GM19035 (cell line): Measurements from ENCODE around the gene UIMC1.
"Not testable (repeated sequence)": the region's sequence is repeated elsewhere in the genome, so short reads cannot be mapped to it uniquely, and the experiment has no call there.

Experiments used
- ATAC-seq: cut with Tn5 transposase; IDR thresholded peaks from one replicate; pipeline ENCODE4 v1.9.1; 2021; ENCODE audit not compliant: unreplicated experiment

Gene UIMC1

DNA sequence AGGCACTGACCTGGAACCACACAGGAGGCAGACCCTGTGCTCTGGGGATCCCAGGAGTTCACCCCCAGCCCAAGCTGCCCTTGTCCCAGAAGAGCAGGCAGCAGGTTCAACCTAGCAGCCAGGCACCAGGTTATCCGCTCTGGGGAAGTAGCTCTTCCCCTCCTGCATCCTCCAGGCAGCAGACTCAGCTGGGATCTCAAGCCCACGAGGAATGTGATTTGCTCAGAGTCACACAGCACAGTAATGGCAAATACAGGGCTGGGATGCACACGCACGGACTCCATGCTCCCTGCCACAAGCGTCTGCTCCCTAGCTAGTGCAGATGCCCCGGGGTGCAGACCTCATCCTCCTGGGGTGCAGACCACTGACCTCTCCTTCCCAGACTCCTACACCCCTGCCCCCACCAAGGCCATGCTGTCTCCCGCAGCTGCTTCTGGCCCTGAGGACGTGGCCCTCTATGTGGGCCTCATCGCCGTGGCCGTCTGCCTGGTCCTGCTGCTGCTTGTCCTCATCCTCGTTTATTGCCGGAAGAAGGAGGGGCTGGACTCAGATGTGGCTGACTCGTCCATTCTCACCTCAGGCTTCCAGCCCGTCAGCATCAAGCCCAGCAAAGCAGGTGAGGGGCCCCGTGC, 132.9 kb downstream of the UIMC1 start:
- no peak for ATAC-seq

DNA sequence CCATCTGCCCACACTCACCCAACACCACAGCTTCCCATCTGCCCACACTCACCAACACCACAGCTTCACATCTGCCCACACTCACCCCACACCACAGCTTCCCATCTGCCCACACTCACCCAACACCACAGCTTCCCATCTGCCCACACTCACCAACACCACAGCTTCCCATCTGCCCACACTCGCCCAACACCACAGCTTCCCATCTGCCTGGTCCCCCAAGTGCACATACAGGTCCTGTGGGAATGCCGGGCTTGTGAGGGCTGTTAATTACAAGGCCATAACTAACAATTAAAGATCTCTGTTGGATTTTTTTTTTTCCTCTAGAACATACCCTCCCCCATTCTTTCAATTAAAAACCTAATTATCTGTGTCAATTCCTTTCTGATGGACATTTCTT, 133.6 kb downstream of the UIMC1 start:
- ATAC-seq: not testable (repeated sequence)

DNA sequence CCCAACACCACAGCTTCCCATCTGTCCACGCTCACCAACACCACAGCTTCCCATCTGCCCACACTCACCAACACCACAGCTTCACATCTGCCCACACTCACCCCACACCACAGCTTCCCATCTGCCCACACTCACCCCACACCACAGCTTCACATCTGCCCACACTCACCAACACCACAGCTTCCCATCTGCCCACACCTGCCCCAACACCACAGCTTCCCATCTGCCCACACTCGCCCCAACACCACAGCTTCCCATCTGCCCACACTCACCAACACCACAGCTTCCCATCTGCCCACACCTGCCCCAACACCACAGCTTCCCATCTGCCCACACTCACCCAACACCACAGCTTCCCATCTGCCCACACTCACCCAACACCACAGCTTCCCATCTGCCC, 134.0 kb downstream of the UIMC1 start:
- ATAC-seq: not testable (repeated sequence)

DNA sequence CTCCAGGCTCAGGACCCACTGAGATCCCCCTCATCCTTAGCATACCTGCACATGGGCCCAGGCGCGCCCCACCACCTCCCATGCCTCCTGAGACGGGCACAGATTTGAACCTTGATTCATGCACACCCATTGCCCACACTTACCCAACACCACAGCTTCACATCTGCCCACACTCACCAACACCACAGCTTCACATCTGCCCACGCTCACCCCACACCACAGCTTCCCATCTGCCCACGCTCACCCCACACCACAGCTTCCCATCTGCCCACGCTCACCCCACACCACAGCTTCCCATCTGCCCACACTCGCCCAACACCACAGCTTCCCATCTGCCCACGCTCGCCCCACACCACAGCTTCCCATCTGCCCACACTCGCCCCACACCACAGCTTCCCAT, 135.9 kb downstream of the UIMC1 start:
- ATAC-seq: not testable (repeated sequence)

DNA sequence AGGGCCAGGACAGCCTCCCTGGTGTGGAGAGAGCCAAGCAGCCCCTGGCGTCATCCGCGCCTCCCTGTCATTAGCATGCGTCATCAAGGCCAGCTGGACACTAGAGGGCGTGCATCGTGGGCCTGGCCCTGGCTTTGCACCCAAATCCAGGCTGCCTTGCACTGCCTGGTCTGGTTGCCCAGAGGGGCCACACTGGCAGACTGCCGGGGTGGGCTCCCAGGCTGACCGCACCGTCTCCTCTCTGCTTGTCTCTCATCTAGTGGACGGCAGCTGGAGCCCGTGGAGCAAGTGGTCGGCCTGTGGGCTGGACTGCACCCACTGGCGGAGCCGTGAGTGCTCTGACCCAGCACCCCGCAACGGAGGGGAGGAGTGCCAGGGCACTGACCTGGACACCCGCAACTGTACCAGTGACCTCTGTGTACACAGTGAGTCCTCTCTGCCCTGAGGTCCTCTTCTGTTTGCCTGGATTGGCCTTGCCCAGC, 136.4 kb downstream of the UIMC1 start:
- no peak for ATAC-seq

DNA sequence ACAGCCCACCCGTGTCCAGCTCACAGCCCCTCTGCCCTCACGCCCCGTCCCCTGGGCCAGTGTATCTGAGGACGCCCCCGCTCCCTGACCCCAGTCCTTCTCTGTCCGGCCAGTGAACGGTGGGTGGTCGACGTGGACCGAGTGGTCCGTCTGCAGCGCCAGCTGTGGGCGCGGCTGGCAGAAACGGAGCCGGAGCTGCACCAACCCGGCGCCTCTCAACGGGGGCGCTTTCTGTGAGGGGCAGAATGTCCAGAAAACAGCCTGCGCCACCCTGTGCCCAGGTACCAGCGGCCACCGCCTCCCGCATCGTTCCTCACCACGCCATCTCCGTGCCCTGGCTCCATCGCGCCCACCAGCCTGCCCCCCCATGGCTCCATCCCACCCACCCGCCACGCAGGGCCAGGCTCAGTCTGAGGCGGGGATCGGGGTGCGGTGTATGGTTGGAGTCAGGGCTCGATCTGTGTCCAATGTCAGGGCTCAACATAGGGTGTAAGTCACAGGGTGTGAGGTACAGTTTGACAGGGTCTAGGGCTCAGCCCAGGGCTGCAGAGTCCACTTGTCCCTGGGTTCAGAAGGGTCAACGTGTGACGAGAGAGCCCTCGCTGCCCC, 137.0 kb downstream of the UIMC1 start:
- no peak for ATAC-seq

DNA sequence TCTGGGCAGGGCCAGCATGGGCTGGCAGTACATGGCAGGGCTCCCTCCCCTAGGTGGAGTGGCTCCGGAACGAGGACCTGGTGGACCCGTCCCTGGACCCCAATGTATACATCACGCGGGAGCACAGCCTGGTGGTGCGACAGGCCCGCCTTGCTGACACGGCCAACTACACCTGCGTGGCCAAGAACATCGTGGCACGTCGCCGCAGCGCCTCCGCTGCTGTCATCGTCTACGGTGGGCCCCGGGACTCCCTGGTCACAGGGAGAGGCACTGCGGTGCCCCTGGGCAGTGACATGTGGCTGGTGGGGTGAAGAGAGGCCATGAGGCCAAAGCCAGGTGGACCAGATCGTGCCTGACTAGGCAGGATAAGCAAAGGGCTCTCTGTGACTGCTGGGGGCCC, 137.8 kb downstream of the UIMC1 start:
- ATAC-seq: no peak

DNA sequence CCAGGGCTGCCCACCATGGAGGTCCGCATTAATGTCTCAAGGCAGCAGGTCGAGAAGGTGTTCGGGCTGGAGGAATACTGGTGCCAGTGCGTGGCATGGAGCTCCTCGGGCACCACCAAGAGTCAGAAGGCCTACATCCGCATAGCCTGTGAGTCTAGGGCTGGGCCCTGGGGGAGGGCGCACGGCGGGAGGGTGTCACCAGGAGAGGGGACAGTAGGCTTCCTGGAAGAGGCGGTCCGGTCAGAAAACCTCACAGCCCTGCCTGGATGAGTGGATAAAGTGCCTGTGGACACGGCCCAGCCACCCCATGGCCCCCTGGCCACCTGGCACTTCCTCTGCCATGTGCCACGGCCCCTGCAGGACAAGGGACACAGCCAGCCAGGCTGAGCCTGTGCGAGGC, 138.5 kb downstream of the UIMC1 start:
- ATAC-seq: no peak

DNA sequence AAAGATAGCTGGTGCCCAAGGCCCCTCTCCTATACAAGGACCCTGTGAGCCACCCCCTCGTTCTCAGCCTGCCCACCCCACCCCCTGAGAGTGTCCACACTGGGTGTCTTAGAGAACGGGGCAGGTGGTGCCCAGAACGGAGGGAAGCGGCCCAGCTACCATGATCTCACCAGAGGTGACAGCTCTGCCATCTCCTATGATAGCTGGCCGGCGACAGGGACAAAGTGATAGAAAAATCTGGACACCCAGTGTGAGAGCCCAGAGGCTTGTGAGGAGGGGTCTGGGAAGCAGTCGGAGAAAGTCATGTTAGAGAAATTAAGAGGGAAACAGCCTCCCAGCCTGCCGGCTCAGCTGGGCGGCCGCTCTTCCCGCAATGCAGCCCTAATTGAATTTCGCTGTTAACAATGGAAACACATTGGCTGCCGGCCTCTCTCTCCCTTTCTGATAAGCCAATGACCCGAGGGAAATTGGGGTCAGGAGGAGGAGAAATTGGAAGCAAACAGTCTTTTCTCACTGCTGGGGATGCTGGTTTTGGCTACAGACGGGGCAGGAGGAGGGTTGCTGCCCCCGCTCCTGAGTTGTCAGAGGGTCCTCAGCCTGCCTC, 139.8 kb downstream of the UIMC1 start:
- ATAC-seq: no peak

DNA sequence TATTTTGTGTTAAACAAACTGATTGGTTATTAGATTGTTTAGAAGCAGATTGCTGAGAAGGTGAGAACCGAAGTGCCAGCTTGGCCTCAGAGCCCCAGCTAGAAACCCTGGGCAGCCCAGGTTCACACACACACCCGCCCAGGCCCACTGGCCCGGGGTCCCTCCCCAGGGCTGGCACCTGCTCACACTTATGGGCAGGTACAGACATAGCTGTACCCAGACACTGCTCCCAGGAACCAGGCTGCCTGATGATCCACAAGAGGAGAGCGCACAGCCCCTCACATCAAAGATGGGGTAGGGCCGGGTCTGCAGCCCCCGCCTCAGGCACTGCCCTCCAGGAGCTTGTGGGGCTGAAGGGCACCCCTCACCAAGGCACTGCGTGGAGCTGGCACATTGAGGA, 140.6 kb downstream of the UIMC1 start:
- no peak for ATAC-seq

DNA sequence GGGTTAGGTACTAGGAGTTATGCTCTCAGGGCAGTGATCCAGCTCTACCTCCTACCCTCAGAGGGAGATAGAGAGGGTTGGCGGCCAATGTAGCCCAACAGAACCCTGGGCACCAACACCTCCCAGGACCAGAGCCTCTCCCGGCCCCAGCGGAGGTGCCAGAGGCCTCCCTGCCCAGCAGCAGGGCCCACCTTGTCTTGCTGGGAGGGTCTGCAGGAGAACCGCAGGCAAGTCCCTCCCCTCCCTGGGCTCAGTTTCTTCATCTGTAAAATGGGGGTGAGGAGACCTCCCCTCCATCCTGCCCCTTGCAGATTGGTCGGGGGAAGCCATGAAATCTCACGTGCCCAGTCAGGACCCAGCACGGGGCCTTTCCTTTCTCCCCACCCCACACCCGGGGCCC, 141.8 kb downstream of the UIMC1 start:
- ATAC-seq: no peak

DNA sequence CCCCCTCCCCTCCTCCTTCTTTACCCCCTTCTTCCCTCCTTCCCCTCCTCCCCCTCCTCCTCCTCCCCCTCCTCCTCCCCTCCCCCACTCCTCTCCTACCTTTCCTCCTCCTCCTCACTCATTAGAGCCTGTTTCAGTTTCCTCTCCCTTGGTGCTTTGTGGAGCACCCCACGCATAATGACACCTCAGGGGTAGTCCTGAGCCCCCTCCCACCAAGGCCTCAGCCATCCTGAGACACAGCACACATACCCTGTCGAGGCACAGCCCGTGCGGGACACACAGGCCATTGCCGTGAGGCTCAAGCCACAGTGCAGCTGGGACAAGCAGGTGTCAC, 142.8 kb downstream of the UIMC1 start:
- no peak for ATAC-seq

DNA sequence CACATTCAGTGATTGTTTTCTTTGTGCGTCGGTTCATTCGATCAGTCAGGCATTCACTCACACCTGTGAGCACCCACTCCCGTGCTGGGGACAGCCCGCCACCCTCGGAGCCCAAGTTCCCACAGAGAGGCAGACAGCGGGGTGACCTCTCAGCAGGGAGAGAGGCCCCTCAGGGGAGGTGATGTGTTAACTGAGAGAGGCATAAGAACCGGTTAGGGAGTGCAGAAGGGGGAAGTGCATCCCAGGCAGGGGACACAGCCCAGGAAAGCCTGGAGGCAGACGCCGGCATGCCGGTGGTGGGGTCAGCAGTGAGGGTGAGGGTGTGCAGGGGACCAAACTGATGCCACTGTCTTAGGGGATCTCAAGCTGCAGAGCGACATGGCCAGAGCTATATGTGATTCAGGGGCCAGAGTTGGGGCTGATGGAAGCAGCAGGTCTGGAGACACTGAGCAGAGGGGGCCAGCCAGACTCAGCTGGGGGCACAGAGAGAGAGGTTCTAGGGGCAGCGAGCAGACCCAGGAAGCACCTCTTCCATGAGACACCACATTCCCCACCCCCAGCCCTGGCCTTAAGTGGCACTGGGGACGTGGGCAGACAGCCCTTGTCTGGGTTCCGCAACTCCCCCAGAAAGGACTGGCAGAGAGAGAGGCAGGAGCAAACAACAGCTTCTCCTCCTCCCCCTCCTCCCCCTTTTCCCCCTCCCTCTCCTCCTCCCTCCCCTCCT, 143.4 kb downstream of the UIMC1 start:
- ATAC-seq: no peak

DNA sequence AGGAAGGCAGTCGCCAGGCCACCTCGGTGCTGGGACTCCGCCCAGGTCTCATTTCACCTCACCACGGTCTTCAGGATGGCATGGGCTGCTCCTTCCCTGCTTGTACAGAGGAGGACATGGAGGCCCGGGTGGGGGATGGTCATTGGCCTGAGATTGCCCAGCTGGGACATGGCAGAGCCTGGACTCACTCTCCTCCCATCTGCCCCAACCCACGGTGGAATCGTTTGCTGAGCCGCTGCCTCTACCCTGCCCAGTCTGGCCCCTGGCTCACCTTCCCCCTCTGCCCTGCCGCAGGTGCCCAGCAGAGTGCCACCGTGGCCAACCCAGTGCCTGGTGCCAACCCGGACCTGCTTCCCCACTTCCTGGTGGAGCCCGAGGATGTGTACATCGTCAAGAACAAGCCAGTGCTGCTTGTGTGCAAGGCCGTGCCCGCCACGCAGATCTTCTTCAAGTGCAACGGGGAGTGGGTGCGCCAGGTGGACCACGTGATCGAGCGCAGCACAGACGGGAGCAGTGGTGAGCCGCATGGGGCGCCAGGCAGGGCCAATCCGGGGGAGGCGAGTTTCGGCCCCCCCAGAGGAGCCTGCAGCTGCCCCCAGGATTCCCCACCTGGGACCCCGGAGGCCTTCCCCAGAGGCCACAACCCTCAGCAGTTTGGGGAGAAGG, 144.1 kb downstream of the UIMC1 start:
- ATAC-seq: no peak

DNA sequence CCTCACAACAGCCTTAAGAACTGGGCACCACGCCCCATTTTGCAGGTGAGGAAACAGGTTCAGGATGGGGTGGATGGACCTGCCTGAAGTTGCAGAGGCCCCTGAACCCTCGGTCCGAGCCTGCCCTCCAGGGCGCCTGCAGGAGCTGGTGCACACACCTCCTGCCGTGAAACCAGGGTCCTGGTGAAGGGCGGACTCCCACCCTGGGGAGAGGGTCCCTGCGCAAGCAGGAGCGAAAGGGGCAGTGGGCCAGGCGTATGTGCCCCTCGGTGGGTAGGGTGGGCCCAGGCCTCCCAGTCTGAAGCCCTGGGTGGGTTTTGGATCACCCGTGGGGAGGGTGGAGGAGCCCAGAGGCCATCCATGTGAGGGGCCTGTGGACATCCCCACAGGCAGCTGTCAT, 145.3 kb downstream of the UIMC1 start:
- no peak for ATAC-seq

DNA sequence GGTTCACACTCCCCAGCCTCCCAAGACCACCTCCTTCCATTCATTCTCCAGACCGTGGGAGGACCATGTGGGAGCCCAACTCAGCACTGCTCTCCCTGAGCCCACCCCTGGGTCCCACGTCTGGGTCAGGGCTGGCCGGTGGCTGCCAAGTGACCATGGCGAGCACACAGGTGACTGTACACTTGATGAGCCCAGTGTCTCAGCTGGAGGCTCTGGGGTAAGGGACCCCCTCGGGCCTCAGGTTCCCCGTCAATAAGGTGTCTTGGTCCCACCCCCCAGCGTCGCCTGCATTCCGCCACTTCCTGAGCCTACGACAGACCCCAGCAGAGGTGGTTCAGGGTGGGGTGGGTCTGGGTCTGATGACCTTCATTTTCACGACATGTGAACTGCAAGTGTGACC, 146.2 kb downstream of the UIMC1 start:
- no peak for ATAC-seq

DNA sequence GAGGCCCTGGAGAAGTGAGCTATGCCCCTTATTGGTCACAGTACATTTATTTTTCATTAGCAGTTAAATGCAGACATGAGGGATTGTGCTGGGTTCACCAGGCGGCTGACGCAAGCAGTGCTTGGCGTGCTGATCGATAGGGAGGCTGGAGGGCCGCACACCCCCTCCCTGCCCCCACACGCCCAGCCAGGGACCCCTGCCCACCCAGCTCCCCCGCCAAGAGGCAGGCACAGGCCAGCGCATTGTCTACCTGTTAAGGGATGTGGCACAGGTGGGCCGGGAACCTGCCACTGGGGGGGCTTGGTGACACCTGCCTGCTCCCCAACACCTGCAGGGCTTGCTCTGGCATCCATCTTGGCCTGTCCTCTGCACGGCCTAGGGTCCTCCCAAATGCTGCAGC, 146.7 kb downstream of the UIMC1 start:
- ATAC-seq: no peak

DNA sequence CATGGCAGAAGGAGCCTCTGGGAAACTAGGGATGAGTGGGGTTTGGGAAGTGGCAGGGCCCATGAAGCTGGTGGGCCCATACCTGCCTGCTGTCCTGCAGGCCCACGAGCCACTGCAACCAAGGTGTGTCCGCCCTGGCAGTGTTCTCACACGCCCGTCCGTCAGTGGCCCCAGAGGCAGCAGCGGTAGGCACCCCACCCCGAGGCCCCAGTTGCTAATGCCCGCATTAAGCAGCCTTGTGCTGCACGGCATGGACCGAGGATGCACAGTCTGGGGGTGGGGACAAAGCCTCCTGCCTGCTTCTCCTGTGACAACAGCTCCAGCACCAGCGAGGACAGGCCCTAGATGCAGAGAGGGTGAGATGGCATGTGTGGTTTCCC, 148.7 kb downstream of the UIMC1 start:
- no peak for ATAC-seq

DNA sequence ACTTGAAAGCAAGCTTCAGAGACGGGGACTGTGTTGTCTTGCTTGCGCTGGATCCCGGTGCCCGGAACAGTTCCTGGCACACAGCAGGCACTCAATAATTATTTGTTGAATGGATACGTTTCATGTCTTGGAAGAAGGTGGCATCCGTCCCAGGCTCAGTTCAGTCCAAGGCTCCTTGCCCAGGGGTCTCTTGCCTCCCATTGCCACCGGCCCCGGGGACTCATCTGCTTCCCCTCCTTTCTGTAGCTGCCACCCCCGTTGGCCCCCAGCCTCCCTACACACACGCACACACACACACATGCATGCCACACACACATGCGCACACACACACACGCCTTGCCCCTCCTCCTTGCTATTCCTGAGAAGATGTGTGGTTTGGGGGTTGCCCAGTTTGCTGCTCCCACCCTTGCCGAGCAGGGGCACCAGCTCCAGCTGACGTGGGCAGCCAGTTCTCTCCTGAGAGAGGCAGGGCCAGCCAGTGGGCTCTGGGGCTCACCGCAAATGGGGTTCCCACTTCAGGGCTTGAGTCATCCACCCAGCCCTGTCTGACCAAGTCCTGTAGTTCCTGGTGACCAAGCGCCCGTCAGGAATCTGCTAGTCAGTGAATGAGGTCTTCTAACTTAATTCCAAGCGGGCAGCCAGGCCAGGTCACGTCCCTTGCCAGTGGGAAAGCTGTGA, 149.2 kb downstream of the UIMC1 start:
- no peak for ATAC-seq

DNA sequence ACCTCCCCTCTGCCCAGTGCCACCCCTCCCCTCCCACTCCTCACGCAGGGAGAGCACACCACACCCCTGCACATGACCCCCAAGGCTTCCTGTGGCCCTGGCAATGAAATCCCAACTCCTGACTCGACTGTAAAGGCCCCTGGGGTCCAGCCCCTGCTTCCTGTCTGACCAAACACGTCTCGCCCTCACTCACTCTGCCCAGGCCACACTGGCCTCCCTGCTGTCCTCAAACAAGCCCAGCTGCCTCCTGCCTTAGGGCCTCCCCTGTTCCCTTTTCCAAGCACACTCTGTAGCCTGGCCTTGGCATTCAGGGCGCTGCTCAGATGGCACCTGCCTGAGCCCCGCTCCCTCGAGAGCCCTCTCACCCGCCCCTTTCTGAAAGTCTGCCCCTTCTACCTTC, 149.8 kb downstream of the UIMC1 start:
- ATAC-seq: no peak

DNA sequence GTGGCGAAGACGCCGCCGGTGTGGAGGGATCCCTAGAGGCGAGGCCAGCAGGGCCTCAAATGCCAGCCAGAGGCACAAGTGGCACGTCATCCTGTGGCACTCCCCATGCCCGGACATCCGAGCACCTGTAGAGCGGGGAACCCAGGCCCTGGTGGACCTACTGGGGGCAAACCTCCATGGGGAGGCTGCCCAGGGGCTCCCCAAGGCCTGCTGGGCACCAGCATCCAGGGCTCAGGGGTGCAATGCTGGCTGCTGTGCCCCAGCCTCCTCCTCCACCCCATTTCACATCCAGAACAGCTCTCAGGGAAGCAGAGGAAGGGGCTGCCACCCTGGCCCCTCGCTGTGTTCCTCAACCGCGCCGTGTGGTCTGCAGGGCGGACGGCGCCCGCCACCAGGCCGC, 151.0 kb downstream of the UIMC1 start:
- no peak for ATAC-seq
